Posterior vena cava (tissue), 2 donors: Measurements from ENCODE around the gene PJVK. TPM values are rescaled to one million over a fixed set of nuclear protein-coding genes. Genes with fewer than 3 reads are reported as not detected.
A peak's percentile ranks its signal among the peaks of the same experiment; 100 is the strongest.

Source experiments
- DNase-seq: peaks from one replicate; pipeline ENCODE4 v3.0.0-alpha.2; 2020; ENCODE audit warnings: low spot score
- intact Hi-C, 2 donors: fragments of 100-400 bp; cut with DNase I; formaldehyde crosslinking; loops; one replicate each; pipeline versions ENCODE4 v1.14.1 to v1.14.2; 2022 to 2023
- total RNA-seq, 2 donors: library from RNA; stranded (reverse); fragmentation: NEBNext Ultra II Directional; extraction: Animal tissue kit (Norgen Biotek cat#: 25700); gene quantifications; one replicate each; pipeline ENCODE4 v1.2.1, GENCODE V29; 2021
- donor health status: DM: yes; HTN: yes; CAD: no.
- donor health status: DM: yes; HTN: yes; CAD: no.

PJVK gene
- total RNA-seq, 2 donors from 2014 or later: 2.7 to 5.0 TPM

GRCh38 chr2:178477443-178478129 lies 26.4 kb downstream of the PJVK start:
- intact Hi-C loops: loop anchor here in 1 of 2 donors (2.0 kb wide), 1 partner anchor 23 kb away; no protein-coding TSS in a partner anchor
- no peak for DNase-seq

- intact Hi-C loops: loop anchor here in 1 of 2 donors (2.0 kb wide), 1 partner anchor 23 kb away; no protein-coding TSS in a partner anchor
- DNase-seq: no peak
Observed at GRCh38 chr2:178478130-178478438, 26.9 kb downstream of the PJVK start.

- intact Hi-C loops: loop anchor here in 1 of 2 donors (2.0 kb wide), 1 partner anchor 24 kb away; no protein-coding TSS in a partner anchor
- peak; percentile 97 for DNase-seq
Observed at GRCh38 chr2:178478439-178479274, 27.5 kb downstream of the PJVK start, which contains the start of gene FKBP7. Gene FKBP7 (minus strand): TSS chr2:178478600. CDS start chr2:178478499, 101 bp downstream.

GRCh38 chr2:178479275-178479616 lies 28.1 kb downstream of the PJVK start:
- intact Hi-C loops: loop anchor here in 1 of 2 donors (2.0 kb wide), 1 partner anchor 24 kb away; no protein-coding TSS in a partner anchor
- no peak for DNase-seq

- no peak for DNase-seq
- intact Hi-C loops: loop anchor here in 1 of 2 donors (2.0 kb wide), 1 partner anchor 25 kb away; no protein-coding TSS in a partner anchor
Observed at GRCh38 chr2:178479758-178480226, 28.6 kb downstream of the PJVK start.

GRCh38 chr2:178480227-178481181 lies 29.3 kb downstream of the PJVK start, which contains the start of gene PLEKHA3:
Gene PLEKHA3 (plus strand): TSS chr2:178480457. CDS start chr2:178480870, 413 bp downstream.
- peak; percentile 99 for DNase-seq
- intact Hi-C loops: no loop called here

GRCh38 chr2:178482437-178482836 lies 31.3 kb downstream of the PJVK start:
- DNase-seq: no peak
- intact Hi-C loops: no loop called here

GRCh38 chr2:178484245-178485041 lies 33.3 kb downstream of the PJVK start:
- intact Hi-C loops: no loop called here
- DNase-seq: no peak

GRCh38 chr2:178485356-178485755 lies 34.2 kb downstream of the PJVK start:
- DNase-seq: no peak
- intact Hi-C loops: no loop called here

- intact Hi-C loops: no loop called here
- DNase-seq: no peak
Observed at GRCh38 chr2:178491612-178492011, 40.4 kb downstream of the PJVK start.

- DNase-seq: no peak
- intact Hi-C loops: no loop called here
Observed at GRCh38 chr2:178496049-178496448, 44.9 kb downstream of the PJVK start.

GRCh38 chr2:178498137-178498536 lies 47.0 kb downstream of the PJVK start:
- DNase-seq: no peak
- intact Hi-C loops: no loop called here

GRCh38 chr2:178499640-178500039 lies 48.5 kb downstream of the PJVK start:
- intact Hi-C loops: no loop called here
- DNase-seq: no peak

GRCh38 chr2:178502751-178503150 lies 51.6 kb downstream of the PJVK start:
- intact Hi-C loops: no loop called here
- DNase-seq: no peak

- DNase-seq: no peak
- intact Hi-C loops: no loop called here
Observed at GRCh38 chr2:178506101-178506500, 54.9 kb downstream of the PJVK start.

- no peak for DNase-seq
- intact Hi-C loops: no loop called here
Observed at GRCh38 chr2:178506524-178506923, 55.3 kb downstream of the PJVK start.

- intact Hi-C loops: no loop called here
Observed at GRCh38 chr2:178506949-178507348, 55.8 kb downstream of the PJVK start.

GRCh38 chr2:178508646-178509045 lies 57.5 kb downstream of the PJVK start:
- intact Hi-C loops: no loop called here
- DNase-seq: no peak

More at GRCh38 chr2:178506949-178507348, 55.8 kb downstream of the PJVK start:
- no peak for DNase-seq
